AG04449 (cell line): ENCODE measurements around the gene CXCL17.

ENCODE experiments used
- CTCF ChIA-PET: fragments of 350-600 bp; formaldehyde crosslinking; extraction: SDS; loops from one replicate; lab custom pipeline; 2021; ENCODE audit warnings: antibody characterized with exemption; lab: Yijun Ruan, JAX
- POLR2A ChIA-PET: fragments of 400-600, 350-600 bp; formaldehyde crosslinking; extraction: SDS; loops from one replicate; lab custom pipeline; 2020; ENCODE audit warnings: antibody characterized with exemption, inconsistent platforms; lab: Yijun Ruan, JAX
- DNase-seq: peaks from one replicate; pipeline ENCODE4 v3.0.0-alpha.2; 2010; ENCODE audit warnings: low read depth, low spot score
- H3K4me3 ChIP-seq: 2 replicates; pipeline ENCODE4 v1.5.1; 2011; ENCODE audit warnings: low read depth, mild to moderate bottlenecking, control low read depth, low read length
- TF ChIP-seq, protein P1 (sequence below): IDR thresholded peaks from one replicate; pipeline ENCODE4 v1.5.1; 2011; ENCODE audit warnings: mild to moderate bottlenecking, moderate library complexity, low read length, control low read depth, inconsistent platforms; ENCODE audit not compliant: insufficient read depth; ENCODE audit errors: missing control alignments

The CXCL17 gene

DNA sequence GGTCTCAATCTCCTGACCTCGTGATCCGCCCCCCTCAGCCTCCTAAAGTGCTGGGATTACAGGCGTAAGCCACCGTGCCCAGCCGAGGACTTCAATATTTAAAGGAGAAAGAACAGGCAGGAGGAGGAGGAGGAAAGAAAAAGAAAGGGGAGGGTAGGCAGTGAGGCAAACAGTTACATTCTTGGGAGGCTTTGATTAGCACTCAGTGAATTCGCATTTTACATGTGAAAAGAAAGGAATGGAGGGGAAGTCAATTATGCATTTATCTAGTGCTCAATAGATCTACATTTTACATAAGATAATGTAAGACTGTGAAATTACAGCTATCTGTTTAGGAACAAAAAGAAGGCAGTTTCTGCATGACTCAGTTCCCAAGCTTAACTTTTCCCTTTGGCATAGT is 30.9 kb upstream of the CXCL17 start:
- POLR2A ChIA-PET, result no interaction called here
- TF ChIP-seq, protein P1, sequence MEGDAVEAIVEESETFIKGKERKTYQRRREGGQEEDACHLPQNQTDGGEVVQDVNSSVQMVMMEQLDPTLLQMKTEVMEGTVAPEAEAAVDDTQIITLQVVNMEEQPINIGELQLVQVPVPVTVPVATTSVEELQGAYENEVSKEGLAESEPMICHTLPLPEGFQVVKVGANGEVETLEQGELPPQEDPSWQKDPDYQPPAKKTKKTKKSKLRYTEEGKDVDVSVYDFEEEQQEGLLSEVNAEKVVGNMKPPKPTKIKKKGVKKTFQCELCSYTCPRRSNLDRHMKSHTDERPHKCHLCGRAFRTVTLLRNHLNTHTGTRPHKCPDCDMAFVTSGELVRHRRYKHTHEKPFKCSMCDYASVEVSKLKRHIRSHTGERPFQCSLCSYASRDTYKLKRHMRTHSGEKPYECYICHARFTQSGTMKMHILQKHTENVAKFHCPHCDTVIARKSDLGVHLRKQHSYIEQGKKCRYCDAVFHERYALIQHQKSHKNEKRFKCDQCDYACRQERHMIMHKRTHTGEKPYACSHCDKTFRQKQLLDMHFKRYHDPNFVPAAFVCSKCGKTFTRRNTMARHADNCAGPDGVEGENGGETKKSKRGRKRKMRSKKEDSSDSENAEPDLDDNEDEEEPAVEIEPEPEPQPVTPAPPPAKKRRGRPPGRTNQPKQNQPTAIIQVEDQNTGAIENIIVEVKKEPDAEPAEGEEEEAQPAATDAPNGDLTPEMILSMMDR, result no peak
- no peak for DNase-seq
- CTCF ChIA-PET, result interaction anchor here (0.8 to 3.3 kb wide), 3 partner anchors 23 to 35 kb away, joined by 3 to 15 read pairs (median 7); no protein-coding TSS in a partner anchor
- H3K4me3 ChIP-seq, result no peak overlapping the region

DNA sequence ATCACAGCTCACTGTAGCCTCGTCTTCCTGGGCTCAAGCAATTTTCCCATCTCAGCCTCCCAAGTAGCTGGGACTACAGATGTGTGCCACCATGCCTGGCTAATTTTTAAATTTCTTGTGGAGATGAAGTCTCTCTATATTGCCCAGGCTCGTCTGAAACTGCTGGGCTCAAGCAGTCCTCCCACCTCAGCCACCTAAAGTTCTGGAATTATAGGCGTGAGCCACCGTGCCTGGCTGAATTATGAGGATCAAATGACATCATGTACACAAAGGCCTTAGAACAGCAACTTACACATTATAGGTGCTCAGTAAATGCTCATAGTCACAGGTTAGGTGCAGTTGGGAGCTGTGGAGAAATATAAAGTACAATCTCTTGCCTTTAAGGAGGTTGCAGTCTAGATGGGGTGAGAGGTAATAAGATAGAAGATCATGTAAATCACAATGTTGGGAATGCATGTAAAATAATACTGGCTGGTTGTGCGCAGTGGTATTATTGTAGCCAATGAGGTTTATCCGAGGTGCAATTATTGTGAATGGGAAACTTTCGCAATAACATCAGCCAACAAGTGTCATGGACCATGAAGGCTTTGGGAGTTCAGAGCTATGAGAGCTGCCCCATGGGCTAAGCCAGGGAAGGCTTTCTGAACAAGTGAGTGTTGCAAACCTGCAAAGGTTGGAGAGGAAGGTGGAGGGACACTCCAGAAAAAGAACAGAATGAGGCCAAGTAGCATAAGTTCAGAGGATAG is 29.8 kb upstream of the CXCL17 start:
- DNase-seq, result no peak
- no peak overlapping the region for H3K4me3 ChIP-seq
- TF ChIP-seq, protein P1, result no peak
- ChIA-PET POLR2A (no interaction called here), CTCF (interaction anchor here (0.7 to 3.3 kb wide), 5 partner anchors 22 to 124 kb away, joined by 3 to 15 read pairs (median 7); partner anchors contain the start of gene CEACAM1)

DNA sequence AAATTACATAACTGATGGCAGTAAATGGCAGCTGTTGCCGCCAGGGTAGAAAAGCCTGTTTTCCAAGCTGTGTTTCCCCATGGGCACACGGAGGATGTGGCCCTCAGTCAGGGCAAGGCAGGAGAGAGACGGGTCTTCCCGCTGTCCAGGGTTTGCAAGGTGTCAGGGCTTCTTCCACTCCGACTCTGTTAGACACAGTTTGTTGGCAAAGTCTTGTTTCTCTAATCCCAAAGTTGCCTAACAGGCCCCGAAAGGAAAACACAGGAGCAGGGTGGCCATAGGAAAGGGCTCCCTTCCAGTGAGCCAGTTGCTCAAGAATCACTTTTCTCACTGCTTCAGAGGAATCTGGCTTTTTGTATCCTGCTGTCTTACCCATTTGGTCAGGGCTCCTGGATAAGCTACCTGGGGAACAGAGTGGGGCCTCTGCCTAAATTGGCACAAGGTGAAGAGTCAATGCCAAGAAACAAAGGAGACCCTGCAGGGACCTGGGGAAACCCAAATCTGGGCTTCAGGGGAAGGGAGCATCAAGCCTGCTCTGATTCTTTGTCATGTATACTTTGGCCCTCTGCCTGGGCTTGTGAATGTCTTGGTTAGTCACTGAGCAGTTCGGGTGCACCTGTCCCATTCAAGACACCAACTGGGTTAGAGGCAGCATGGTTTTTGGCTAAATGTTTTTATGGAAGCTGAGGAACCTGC is 29.0 kb upstream of the CXCL17 start:
- no peak overlapping the region for H3K4me3 ChIP-seq
- POLR2A ChIA-PET, result no interaction called here
- TF ChIP-seq, protein P1, result no peak
- CTCF ChIA-PET, result interaction anchor here (0.7 to 3.5 kb wide), 7 partner anchors 9 to 125 kb away, joined by 3 to 17 read pairs (median 6); partner anchors contain the start of gene CXCL17
- no peak for DNase-seq

DNA sequence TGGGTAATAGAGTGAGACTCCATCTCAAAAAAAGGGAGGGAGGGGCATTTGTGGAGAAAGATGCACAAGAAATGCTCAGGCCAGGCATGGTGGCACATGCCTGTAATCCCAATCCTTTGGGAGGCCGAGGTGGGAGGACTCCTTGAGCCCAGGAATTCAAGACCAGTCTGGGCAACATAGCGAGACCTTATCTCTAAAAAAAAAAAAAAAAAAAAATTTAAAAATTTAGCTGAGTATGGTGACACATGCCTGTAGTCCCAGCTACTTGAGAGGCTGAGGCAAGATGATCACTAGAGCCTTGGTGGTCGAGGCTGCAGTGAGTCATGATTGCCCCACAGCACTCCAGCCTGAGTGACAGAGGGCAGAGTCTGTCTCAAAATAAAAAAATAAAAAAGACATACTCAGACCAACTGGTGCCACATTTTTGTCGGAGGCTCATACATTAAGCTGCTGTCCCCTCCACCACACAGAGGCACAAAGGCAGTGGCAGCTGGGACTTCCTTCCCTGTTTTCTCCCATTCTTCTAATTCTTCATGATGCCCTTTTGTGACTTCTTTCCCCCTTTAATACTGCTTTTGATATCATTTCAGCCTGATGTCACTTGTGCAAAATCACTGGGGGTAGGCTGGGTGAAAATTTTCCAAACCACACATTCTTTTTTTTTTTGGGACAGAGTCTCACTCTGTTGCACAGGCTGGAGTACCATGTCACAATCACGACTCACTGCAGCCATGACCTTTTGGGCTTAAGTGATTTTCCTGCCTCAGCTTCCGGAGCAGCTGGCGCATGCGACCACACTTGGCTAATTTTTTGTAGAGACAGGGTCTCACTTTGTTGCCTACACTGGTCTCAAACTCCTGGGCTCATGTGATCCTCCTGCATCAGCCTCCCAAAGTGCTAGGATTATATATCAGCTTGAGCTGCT is 26.8 kb upstream of the CXCL17 start:
- ChIA-PET POLR2A (no interaction called here), CTCF (interaction anchor here (0.8 to 3.5 kb wide), 3 partner anchors 19 to 59 kb away, joined by 5 to 17 read pairs (median 5); partner anchors contain the start of genes CEACAM1 and CXCL17)
- H3K4me3 ChIP-seq, result no peak overlapping the region
- TF ChIP-seq, protein P1, result no peak
- no peak for DNase-seq

DNA sequence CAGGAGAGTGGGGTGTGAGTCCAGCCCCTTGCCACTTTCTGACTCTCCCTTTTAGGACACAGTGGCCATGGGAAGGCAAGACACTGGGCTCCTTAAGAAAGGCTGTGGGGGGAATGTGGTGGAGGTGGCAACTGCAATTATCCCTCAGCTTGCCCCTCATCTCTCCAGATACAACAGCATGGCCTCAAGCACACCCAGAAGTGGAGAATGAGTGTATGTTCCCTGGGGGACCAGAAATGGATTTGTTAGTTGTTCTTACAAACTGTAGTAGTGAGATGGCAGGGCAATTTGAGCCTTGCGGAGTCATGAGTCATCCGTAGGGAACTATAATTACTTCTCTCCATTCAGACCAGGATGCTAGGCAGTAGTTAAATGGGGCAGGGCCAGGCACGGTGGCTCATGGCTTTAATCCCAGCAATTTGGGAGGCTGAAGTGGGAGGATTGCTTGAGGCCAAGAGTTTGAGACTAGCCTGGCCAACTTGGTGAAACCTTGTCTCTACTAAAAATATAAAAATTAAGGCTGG is 25.6 kb upstream of the CXCL17 start:
- ChIA-PET CTCF (interaction anchor here (1.2 kb wide), 1 partner anchor 30 kb away, joined by 4 read pairs; no protein-coding TSS in a partner anchor), POLR2A (no interaction called here)
- peak; percentile 70 for DNase-seq
- TF ChIP-seq, protein P1, result no peak
- no peak overlapping the region for H3K4me3 ChIP-seq
